Omental fat pad (tissue), 4 donors: ENCODE results near the gene PZP. TPM values are rescaled to one million over a fixed set of nuclear protein-coding genes. Genes with fewer than 3 reads are reported as not detected.
"Not testable (repeated sequence)": the region's sequence is repeated elsewhere in the genome, so short reads cannot be mapped to it uniquely, and the experiment has no call there.

Experiments used
- ATAC-seq: fragments of 150-250 bp; one replicate; pipeline ENCODE4 v1.9.1; 2016; ENCODE audit warnings: mild to moderate bottlenecking, moderate library complexity; ENCODE audit not compliant: low FRiP score
- DNase-seq: peaks from one replicate; pipeline ENCODE4 v3.0.0-alpha.2; 2019; ENCODE audit warnings: low spot score
- CTCF ChIP-seq, 3 donors: fragments of 450-650 bp; IDR thresholded peaks; one replicate each; pipeline ENCODE4 v1.5.1; 2016 to 2017; ENCODE audit warnings: antibody characterized with exemption in 3 of 3, mild to moderate bottlenecking in 3 of 3, moderate library complexity in 2 of 3
- total RNA-seq, 4 donors: library from RNA; depleted of rRNA; stranded (reverse); fragments of >200 nt; gene quantifications; one replicate each; pipeline ENCODE4 v1.1.0, GENCODE V29; 2016

Gene PZP
- total RNA-seq, 4 donors from 2014 or later = 0.12 to 1.6 TPM; not detected in 2

GRCh38 chr12:9235519-9235918, 27.3 kb upstream of the PZP start:
- no peak for ATAC-seq
- no peak for DNase-seq
- no peak for TF ChIP-seq CTCF (IDR thresholded peaks at IDR 0.05)

GRCh38 chr12:9227950-9228349, 19.8 kb upstream of the PZP start:
- no peak for DNase-seq

GRCh38 chr12:9223830-9224229, 15.6 kb upstream of the PZP start:
- DNase-seq = no peak
- TF ChIP-seq CTCF (IDR thresholded peaks at IDR 0.05) = no peak
- ATAC-seq = no peak

More at GRCh38 chr12:9227950-9228349, 19.8 kb upstream of the PZP start:
- TF ChIP-seq CTCF (IDR thresholded peaks at IDR 0.05) = no peak
- no peak for ATAC-seq

GRCh38 chr12:9221483-9221882, 13.3 kb upstream of the PZP start:
- no peak for DNase-seq
- no peak for ATAC-seq
- TF ChIP-seq CTCF (IDR thresholded peaks at IDR 0.05) = no peak

GRCh38 chr12:9221011-9221410, 12.8 kb upstream of the PZP start:
- not testable (repeated sequence) for ATAC-seq, DNase-seq

GRCh38 chr12:9214534-9214933, 6.3 kb upstream of the PZP start:
- no peak for ATAC-seq
- TF ChIP-seq CTCF (IDR thresholded peaks at IDR 0.05) = no peak
- DNase-seq = no peak

GRCh38 chr12:9211687-9212086, 3.5 kb upstream of the PZP start:
- DNase-seq = no peak
- no peak for TF ChIP-seq CTCF (IDR thresholded peaks at IDR 0.05)
- ATAC-seq = no peak

GRCh38 chr12:9204380-9204779, 3.8 kb downstream of the PZP start:
- no peak for TF ChIP-seq CTCF (IDR thresholded peaks at IDR 0.05)
- DNase-seq (no peak), ATAC-seq (no peak)
